Measurements from ENCODE around the gene PHKA2.
A peak's percentile ranks its signal among the peaks of the same experiment; 100 is the strongest.

Gene PHKA2

DNA sequence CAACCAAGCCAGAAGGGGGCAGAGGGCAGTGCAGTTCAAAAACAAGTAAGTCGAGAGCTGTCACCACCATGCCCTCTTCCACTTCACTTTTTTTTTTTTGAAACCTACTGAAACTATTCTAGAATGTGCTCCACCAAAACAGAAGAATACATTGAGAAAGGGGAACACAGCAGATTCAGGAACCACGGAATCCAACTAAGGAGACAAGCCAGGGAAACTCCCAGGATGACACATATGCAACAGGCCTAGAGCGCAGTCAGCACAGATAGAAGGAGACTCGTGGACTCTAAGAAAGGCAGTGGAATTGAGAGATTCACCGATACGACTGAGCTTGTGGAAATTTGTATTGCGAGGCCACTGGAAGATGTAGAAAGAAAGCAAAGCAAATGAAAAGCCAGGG is 66.1 kb downstream of the PHKA2 start:
- H3K4me3 ChIP-seq (ENCODE audit: low read depth, low read length), result no peak overlapping the region
- TF ChIP-seq POLR2A (IDR thresholded peaks at IDR 0.05; ENCODE audit: extremely low read depth, insufficient read length) (no peak), MYC (IDR thresholded peaks at IDR 0.05; ENCODE audit: low read depth, low read length) (no peak)
- TF ChIP-seq, protein P1, sequence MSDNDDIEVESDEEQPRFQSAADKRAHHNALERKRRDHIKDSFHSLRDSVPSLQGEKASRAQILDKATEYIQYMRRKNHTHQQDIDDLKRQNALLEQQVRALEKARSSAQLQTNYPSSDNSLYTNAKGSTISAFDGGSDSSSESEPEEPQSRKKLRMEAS (IDR thresholded peaks at IDR 0.05; ENCODE audit: low read depth, low read length), result no peak
- TF ChIP-seq, protein P2, sequence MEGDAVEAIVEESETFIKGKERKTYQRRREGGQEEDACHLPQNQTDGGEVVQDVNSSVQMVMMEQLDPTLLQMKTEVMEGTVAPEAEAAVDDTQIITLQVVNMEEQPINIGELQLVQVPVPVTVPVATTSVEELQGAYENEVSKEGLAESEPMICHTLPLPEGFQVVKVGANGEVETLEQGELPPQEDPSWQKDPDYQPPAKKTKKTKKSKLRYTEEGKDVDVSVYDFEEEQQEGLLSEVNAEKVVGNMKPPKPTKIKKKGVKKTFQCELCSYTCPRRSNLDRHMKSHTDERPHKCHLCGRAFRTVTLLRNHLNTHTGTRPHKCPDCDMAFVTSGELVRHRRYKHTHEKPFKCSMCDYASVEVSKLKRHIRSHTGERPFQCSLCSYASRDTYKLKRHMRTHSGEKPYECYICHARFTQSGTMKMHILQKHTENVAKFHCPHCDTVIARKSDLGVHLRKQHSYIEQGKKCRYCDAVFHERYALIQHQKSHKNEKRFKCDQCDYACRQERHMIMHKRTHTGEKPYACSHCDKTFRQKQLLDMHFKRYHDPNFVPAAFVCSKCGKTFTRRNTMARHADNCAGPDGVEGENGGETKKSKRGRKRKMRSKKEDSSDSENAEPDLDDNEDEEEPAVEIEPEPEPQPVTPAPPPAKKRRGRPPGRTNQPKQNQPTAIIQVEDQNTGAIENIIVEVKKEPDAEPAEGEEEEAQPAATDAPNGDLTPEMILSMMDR (IDR thresholded peaks at IDR 0.05; ENCODE audit: low read depth, low read length), result no peak
- DNase-seq (ENCODE audit: low read depth), result no peak

GRCh38 chrX:18906286-18906685 is 77.6 kb downstream of the PHKA2 start:
- H3K4me3 ChIP-seq (ENCODE audit: low read depth, low read length), result no peak overlapping the region
- TF ChIP-seq MYC (IDR thresholded peaks at IDR 0.05; ENCODE audit: low read depth, low read length), result no peak
- TF ChIP-seq POLR2A (IDR thresholded peaks at IDR 0.05; ENCODE audit: extremely low read depth, insufficient read length), result no peak
- TF ChIP-seq, protein P1 (IDR thresholded peaks at IDR 0.05; ENCODE audit: low read depth, low read length), result no peak
- TF ChIP-seq, protein P2 (IDR thresholded peaks at IDR 0.05; ENCODE audit: low read depth, low read length), result no peak
- no peak for DNase-seq (ENCODE audit: low read depth)

DNA sequence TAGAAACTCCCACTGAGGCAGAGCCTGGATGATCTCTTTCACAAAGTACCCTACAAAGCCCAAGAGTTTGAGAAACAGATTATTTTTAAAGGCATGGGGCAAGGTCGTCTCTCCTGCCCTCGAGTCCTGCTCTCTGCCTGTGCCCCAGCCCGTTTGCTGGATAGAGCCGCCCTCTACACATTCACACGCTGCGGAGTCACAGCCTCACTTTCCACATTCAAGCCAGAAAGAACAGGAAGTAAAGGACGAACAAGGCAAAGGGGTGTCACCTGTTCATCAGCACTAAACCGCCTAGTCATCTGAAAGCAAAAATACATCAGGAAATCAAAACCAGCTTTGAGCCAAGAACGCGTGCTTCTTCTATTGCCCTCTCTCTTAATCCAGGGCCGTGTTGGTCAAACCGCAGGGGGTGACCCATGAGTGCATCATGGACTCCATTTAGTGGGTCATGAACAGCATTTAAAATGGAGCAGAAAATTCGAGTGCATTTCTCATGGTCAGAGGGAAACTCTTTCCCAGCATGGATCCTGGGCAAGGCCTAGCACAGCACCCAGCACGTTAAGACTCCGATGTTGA is 83.4 kb downstream of the PHKA2 start:
- H3K4me3 ChIP-seq (ENCODE audit: low read depth, low read length), result no peak overlapping the region
- TF ChIP-seq, protein P1 (IDR thresholded peaks at IDR 0.05; ENCODE audit: low read depth, low read length), result no peak
- TF ChIP-seq MYC (IDR thresholded peaks at IDR 0.05; ENCODE audit: low read depth, low read length) (no peak), POLR2A (IDR thresholded peaks at IDR 0.05; ENCODE audit: extremely low read depth, insufficient read length) (no peak)
- TF ChIP-seq, protein P2 (IDR thresholded peaks at IDR 0.05; ENCODE audit: low read depth, low read length), result no peak
- DNase-seq (ENCODE audit: low read depth), result no peak

DNA sequence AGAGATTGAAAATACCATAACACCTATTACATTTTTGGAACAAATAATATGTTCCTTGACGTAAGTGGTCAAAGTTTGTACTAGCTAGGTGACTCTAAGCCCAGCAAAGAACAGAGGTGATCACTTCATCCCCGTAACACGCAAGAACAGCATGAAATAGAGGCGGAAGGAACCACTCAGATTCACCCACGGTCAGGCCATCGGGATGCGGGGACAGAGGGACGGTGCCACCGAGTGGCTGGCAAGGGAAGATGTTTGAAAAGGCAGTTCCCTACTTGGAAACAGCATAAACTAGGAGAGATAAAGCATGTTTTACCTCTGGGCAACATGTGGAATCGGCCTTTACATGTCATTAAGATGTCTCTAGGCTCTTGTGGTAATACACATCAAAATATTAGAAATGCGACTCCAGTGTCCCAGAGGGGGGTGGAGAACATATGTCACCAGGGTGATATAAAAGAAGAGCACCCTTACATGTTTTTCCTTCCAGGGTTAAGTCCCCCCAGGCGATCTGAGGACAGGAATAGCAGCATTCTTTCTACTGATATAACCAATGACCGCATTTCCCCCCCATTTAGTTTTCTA is 84.0 kb downstream of the PHKA2 start:
- TF ChIP-seq, protein P2 (IDR thresholded peaks at IDR 0.05; ENCODE audit: low read depth, low read length), result peak; percentile 14
- no peak for TF ChIP-seq MYC (IDR thresholded peaks at IDR 0.05; ENCODE audit: low read depth, low read length)
- no peak for TF ChIP-seq POLR2A (IDR thresholded peaks at IDR 0.05; ENCODE audit: extremely low read depth, insufficient read length)
- no peak overlapping the region for H3K4me3 ChIP-seq (ENCODE audit: low read depth, low read length)
- DNase-seq (ENCODE audit: low read depth), result peak; percentile 11

GRCh38 chrX:18898492-18898891 is 85.4 kb downstream of the PHKA2 start:
- no peak overlapping the region for H3K4me3 ChIP-seq (ENCODE audit: low read depth, low read length)
- TF ChIP-seq, protein P1 (IDR thresholded peaks at IDR 0.05; ENCODE audit: low read depth, low read length), result no peak
- TF ChIP-seq POLR2A (IDR thresholded peaks at IDR 0.05; ENCODE audit: extremely low read depth, insufficient read length) (no peak), MYC (IDR thresholded peaks at IDR 0.05; ENCODE audit: low read depth, low read length) (no peak)
- TF ChIP-seq, protein P2 (IDR thresholded peaks at IDR 0.05; ENCODE audit: low read depth, low read length), result no peak
- no peak for DNase-seq (ENCODE audit: low read depth)

Data from NB4 (cell line).